ENCODE results near the gene ITGAV.

ITGAV gene

DNA sequence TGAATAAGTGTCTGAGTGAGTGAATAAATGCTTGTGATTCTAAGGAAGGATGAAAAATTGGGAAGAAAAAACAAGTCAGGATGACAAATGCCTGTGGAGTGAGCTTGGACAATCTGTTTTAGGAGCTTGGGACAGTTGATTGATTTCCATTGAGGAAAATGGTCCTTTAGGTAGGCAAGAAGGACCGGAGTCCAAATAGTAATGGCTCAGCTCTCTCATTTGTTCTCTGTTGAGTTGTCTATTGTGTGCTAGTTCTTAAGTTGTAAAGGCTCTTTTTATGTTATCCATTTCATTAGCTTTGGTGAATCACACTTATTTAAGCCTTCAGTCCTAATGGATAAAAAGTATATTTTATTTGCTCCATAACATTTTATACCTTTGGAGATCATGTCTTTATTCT is 135.9 kb downstream of the ITGAV start:
- DNase-seq: no peak

DNA sequence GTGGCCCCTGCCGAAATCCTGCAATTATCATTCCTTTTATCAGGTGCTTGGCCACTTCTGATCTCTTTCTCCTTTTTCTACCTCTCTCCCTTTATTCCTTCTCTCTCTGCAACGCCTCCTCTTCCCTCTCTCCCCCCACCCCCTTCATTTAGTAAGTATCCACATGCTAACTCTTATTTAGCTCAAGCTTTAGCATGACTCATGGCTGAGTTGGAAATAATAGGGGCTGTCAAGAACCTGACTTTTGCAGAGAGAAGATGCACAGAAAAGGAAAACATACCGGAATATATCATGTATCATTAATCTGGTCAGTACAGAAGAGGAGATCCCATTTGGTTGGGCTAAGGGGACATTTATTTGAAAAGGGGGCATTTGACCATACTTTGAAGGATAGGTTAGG is 137.1 kb downstream of the ITGAV start:
- no peak for DNase-seq

DNA sequence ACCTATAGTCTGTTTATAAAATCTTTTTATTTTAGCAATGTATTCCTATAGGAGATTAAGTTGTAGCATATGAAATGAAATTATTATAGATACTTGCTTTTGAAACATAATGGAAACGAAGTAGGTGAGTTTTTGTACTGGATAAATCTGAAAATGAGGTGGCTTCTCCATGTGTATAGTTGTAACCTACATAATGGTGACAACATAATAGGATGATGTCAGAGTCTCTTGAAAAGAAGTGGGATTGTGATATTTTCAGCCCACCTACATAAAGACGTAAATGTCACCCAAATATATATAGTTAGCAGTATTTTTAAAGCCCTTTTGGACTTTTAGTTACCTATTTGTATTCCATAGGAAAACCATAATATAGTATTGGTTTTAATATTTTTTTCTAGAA is 138.8 kb downstream of the ITGAV start:
- no peak for DNase-seq

Data from activated CD4-positive, alpha-beta T cell treated with anti-CD3 and anti-CD28 coated beads, Interleukin-2, Interleukin-6, amounts not matched to agents 100 ng/mL and 50 ng/mL, durations not matched to agents 16 hours and 8 hours (primary cell).